MCF 10A (cell line): ENCODE measurements around the gene AHNAK. TPM values are rescaled to one million over a fixed set of nuclear protein-coding genes. Genes with fewer than 3 reads are reported as not detected.

Experiments used
- BruUV-seq: library from RNA; stranded (reverse); fragments of 400-500 nt; replicated peaks from 2 replicates; lab custom pipeline; 2021; lab: Mats Ljungman, UMichigan
- CTCF ChIA-PET: fragments of 300-600 bp; sonication (Branson Sonifier 250); formaldehyde crosslinking; extraction: SDS; loops from one replicate; lab custom pipeline; 2021; ENCODE audit warnings: antibody characterized with exemption, inconsistent platforms; lab: Yijun Ruan, JAX
- POLR2A ChIA-PET: fragments of 300-600, 350-650 bp; sonication (Branson Sonifier 250); formaldehyde crosslinking; extraction: SDS; loops from one replicate; lab custom pipeline; 2020; ENCODE audit warnings: antibody characterized with exemption, inconsistent platforms; lab: Yijun Ruan, JAX
- DNase-seq: peaks from one replicate; pipeline ENCODE4 v3.0.0-alpha.2; 2018; ENCODE audit not compliant: unreplicated experiment
- H3K27ac Mint-ChIP-seq: one replicate; pipeline ENCODE4 v1.8.0; 2022; ENCODE audit warnings: mild to moderate bottlenecking, low read depth, mixed read lengths; ENCODE audit not compliant: unreplicated experiment
- H3K27me3 Mint-ChIP-seq: one replicate; pipeline ENCODE4 v1.8.0; 2022; ENCODE audit warnings: mixed read lengths; ENCODE audit not compliant: insufficient read depth, unreplicated experiment
- H3K36me3 Mint-ChIP-seq: one replicate; pipeline ENCODE4 v1.8.0; 2022; ENCODE audit warnings: mild to moderate bottlenecking, moderate library complexity, mixed read lengths; ENCODE audit not compliant: insufficient read depth, unreplicated experiment
- H3K4me1 Mint-ChIP-seq: one replicate; pipeline ENCODE4 v1.8.0; 2022; ENCODE audit warnings: mixed read lengths; ENCODE audit not compliant: insufficient read depth, unreplicated experiment
- H3K4me3 Mint-ChIP-seq: one replicate; pipeline ENCODE4 v1.8.0; 2022; ENCODE audit warnings: mild to moderate bottlenecking, moderate library complexity, mixed read lengths; ENCODE audit not compliant: unreplicated experiment
- H3K9me3 Mint-ChIP-seq: one replicate; pipeline ENCODE4 v1.8.0; 2022; ENCODE audit warnings: mixed read lengths; ENCODE audit not compliant: unreplicated experiment
- intact Hi-C: fragments of 100-400 bp; cut with micrococcal nuclease; formaldehyde crosslinking; loops from 2 replicates; pipeline ENCODE4 v1.14.1; 2022
- total RNA-seq: library from RNA; stranded (reverse); gene quantifications from 2 replicates; pipeline ENCODE4 v1.2.3, GENCODE V29; 2022
- TF ChIP-seq, protein P1 (sequence below): fragments of 200-600 bp; IDR thresholded peaks from one replicate; pipeline ENCODE4 v1.8.0; 2022; ENCODE audit warnings: antibody characterized with exemption, mild to moderate bottlenecking; ENCODE audit not compliant: unreplicated experiment

The AHNAK gene
- total RNA-seq, 1 experiment from 2014 or later: 429 TPM

DNA sequence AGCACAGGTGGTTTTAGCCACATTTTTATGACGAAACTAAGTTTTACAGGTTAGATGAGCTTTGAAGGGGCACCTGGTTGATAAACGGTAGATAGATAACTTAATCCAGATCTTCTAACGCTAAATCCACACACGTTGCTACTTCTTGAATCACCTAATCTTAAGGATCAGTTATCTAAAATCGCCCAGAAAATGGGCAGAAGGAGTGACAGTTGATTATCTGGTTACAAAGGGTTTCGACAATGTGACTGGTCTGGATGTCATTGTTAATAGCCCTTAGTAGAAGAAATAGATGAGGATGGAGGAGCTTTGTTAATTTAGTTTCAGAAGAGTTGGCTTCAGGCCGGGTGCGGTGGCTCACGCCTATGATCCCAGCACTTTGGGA lies 84.1 kb downstream of the AHNAK start:
- TF ChIP-seq, protein P1, sequence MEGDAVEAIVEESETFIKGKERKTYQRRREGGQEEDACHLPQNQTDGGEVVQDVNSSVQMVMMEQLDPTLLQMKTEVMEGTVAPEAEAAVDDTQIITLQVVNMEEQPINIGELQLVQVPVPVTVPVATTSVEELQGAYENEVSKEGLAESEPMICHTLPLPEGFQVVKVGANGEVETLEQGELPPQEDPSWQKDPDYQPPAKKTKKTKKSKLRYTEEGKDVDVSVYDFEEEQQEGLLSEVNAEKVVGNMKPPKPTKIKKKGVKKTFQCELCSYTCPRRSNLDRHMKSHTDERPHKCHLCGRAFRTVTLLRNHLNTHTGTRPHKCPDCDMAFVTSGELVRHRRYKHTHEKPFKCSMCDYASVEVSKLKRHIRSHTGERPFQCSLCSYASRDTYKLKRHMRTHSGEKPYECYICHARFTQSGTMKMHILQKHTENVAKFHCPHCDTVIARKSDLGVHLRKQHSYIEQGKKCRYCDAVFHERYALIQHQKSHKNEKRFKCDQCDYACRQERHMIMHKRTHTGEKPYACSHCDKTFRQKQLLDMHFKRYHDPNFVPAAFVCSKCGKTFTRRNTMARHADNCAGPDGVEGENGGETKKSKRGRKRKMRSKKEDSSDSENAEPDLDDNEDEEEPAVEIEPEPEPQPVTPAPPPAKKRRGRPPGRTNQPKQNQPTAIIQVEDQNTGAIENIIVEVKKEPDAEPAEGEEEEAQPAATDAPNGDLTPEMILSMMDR: no peak
- H3K27ac Mint-ChIP-seq: no peak overlapping the region
- no peaks in the 10 kb centered on the region for H3K36me3 Mint-ChIP-seq
- intact Hi-C loops: no loop called here
- no peaks in the 10 kb centered on the region for H3K4me1 Mint-ChIP-seq
- H3K4me3 Mint-ChIP-seq: no peak overlapping the region
- no TSS peak for BruUV-seq
- no peaks in the 10 kb centered on the region for H3K9me3 Mint-ChIP-seq
- POLR2A ChIA-PET: no interaction called here
- DNase-seq: no peak
- H3K27me3 Mint-ChIP-seq: no peaks in the 10 kb centered on the region
- CTCF ChIA-PET: interaction anchor here (0.7 kb wide), 1 partner anchor 752 kb away, joined by 3 read pairs; no protein-coding TSS in a partner anchor

DNA sequence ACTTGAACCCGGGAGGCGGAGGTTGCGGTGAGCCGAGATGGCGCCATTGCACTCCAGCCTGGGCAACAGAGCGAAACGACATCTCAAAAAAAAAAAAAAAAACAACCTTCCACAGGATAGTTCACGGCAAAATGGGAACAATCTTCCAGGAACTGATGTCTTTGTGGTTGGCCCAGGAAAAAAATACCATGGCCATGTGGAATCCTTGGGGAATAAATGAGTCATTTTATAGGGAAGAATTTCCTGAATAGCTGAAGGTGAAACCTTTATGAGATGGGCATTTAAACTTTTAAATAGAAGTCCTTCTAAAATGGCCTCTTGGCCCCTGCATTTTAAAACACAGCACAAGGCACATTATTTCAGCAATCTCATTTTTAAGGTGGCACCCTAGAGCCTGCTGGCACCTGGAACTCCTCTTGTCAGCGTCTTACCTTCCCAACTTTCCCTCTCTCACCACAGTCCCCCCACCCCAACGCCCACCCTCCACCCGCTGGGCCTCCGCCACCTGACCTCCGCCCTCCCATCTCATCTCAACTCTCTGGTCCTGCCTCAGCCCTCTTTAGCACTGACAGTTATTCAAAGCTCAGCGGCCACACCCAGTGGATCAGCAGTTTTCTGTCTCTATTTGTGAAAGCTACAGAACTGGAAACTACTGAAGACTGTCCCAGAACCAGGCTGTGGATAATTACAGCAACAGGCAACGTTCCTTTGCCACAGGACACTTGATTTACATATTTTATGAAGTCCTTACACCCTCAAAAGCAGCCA lies 84.7 kb downstream of the AHNAK start:
- no peak overlapping the region for H3K27ac Mint-ChIP-seq
- intact Hi-C loops: no loop called here
- POLR2A ChIA-PET: interaction anchor here (0.6 kb wide), 1 partner anchor 41 kb away, joined by 3 read pairs; no protein-coding TSS in a partner anchor
- H3K4me1 Mint-ChIP-seq: no peaks in the 10 kb centered on the region
- no TSS peak for BruUV-seq
- no peaks in the 10 kb centered on the region for H3K36me3 Mint-ChIP-seq
- H3K27me3 Mint-ChIP-seq: no peaks in the 10 kb centered on the region
- DNase-seq: peak; percentile 18
- no peaks in the 10 kb centered on the region for H3K9me3 Mint-ChIP-seq
- CTCF ChIA-PET: no interaction called here
- TF ChIP-seq, protein P1: no peak
- H3K4me3 Mint-ChIP-seq: no peak overlapping the region

DNA sequence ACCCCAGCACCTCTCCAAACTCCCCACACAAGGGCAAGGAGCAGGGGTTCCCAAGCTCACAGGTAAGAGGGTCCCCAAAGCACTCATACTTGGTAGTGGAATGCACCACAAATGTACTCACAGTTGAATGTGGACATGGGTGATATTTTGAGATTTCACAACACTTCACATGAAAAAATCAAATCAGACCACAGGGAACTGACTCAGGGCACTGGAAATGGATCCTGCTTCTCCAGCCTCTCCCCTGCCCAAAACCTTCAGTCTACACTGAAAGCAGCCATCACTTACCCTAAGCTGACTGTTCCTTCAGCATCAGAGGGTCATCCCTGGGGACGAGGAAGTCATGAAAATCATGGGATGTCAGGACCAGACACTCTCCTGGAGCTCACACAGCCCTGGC lies 87.5 kb downstream of the AHNAK start:
- TF ChIP-seq, protein P1: no peak
- Mint-ChIP-seq H3K9me3 (no peaks in the 10 kb centered on the region), H3K27me3 (no peaks in the 10 kb centered on the region), H3K4me3 (no peak overlapping the region), H3K27ac (no peak overlapping the region), H3K4me1 (no peaks in the 10 kb centered on the region), H3K36me3 (no peaks in the 10 kb centered on the region)
- CTCF ChIA-PET: interaction anchor here (1.1 kb wide), 1 partner anchor 126 kb away, joined by 4 read pairs; no protein-coding TSS in a partner anchor
- POLR2A ChIA-PET: no interaction called here
- intact Hi-C loops: no loop called here
- no peak for DNase-seq
- no TSS peak for BruUV-seq

DNA sequence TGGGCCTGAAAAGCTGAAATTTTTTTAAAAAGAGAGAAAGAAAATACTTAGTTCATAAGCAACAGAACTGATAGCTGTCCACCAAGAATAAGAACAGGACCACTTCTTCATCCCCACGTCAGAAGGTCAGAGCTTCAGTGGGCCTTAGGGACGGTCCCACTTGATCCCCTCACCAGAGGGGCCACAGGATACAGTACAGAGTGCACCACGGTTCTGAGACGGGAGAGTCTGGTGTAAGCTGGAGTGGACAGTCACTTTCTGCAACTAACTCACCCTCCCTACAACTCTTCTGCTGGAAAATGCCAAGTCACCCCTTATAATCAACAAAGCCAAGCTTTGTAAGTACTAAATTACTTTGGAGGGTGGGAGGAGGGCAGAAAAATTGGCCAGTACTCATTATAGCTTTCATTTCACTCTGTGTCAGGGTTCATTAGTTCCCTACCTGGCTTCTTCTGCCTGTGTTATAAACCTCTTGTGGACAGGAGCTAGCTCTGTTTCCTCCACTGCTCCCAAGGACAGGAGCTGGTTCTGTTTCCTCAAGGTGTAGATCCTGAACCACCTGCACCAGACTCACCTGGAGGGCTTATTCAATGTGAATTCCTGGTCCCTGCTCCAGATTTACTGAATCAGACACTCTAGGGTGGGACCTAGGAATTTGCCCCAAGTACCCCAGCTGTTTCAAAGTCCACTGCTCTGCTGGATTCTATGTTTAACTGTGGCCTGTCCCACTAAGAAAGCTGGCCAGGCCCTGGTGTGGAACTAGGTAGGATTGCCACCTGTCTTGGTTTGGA lies 88.2 kb downstream of the AHNAK start:
- BruUV-seq: no TSS peak
- ChIA-PET CTCF (interaction anchor here (0.6 to 1.1 kb wide), 2 partner anchors 29 to 126 kb away, joined by 3 to 4 read pairs; no protein-coding TSS in a partner anchor), POLR2A (interaction anchor here (0.9 kb wide), 1 partner anchor 19 kb away, joined by 3 read pairs; no protein-coding TSS in a partner anchor)
- Mint-ChIP-seq H3K27ac (no peak overlapping the region), H3K27me3 (no peaks in the 10 kb centered on the region), H3K9me3 (no peaks in the 10 kb centered on the region), H3K4me3 (no peak overlapping the region), H3K4me1 (no peaks in the 10 kb centered on the region), H3K36me3 (no peaks in the 10 kb centered on the region)
- DNase-seq: no peak
- intact Hi-C loops: no loop called here
- TF ChIP-seq, protein P1: no peak
